Measurements from ENCODE around the gene U2SURP. TPM values are rescaled to one million over a fixed set of nuclear protein-coding genes. Genes with fewer than 3 reads are reported as not detected.
A peak's percentile ranks its signal among the peaks of the same experiment; 100 is the strongest.
"Not testable (repeated sequence)": the region's sequence is repeated elsewhere in the genome, so short reads cannot be mapped to it uniquely, and the experiment has no call there.

Gene U2SURP
- total RNA-seq, 2 donors from 2014 or later, result 142 to 183 TPM

GRCh38 chr3:142972092-142972753 lies 29.1 kb upstream of the U2SURP start:
- H3K27ac Mint-ChIP-seq, result no peak overlapping the region
- H3K9me3 Mint-ChIP-seq, result no peaks in the 10 kb centered on the region
- ATAC-seq (no peak), DNase-seq (ENCODE audit: low spot score in 2 of 2) (no peak)
- no peaks in the 10 kb centered on the region for H3K36me3 Mint-ChIP-seq

DNA sequence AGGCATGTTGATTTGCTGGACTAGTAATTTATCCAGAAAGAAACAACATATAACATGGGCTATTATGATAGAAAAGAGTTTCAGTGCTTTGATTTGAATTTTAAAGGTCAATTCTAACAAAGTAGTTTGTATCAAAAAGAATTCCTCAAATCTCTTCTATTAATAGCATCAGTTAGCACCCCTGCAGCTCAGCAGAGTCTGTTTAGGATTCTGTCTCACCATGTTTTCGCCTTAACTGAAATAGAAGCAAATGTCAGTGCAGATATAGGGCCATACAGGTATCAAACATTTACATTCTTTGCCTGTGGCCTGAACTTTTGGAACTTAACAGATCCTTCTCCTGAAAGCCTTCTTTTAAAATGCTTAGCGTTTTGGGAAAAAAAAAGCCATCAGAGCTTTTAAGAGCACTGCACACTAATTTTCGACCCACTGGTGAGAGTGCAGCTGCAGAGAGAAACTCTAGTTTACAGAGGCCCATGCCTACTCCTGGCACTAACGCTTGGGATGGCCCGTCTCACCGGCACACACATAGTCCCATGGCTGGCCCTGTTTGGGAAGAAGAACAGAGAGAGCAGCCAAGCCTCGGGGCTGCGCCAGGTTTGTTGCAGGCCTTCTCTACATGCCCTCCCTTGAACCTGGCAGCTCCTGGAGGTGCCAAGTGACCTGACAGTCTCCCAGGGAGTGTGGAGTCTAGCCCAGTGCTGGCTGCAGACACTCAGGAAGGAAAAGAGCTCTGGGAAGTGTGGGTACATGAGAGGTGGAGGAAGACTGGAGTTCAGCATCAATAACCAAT lies 28.0 kb upstream of the U2SURP start:
- ATAC-seq, result no peak
- no peak overlapping the region for H3K27ac Mint-ChIP-seq
- no peaks in the 10 kb centered on the region for H3K36me3 Mint-ChIP-seq
- H3K9me3 Mint-ChIP-seq, result no peaks in the 10 kb centered on the region
- DNase-seq (ENCODE audit: low spot score in 2 of 2), result no peak

DNA sequence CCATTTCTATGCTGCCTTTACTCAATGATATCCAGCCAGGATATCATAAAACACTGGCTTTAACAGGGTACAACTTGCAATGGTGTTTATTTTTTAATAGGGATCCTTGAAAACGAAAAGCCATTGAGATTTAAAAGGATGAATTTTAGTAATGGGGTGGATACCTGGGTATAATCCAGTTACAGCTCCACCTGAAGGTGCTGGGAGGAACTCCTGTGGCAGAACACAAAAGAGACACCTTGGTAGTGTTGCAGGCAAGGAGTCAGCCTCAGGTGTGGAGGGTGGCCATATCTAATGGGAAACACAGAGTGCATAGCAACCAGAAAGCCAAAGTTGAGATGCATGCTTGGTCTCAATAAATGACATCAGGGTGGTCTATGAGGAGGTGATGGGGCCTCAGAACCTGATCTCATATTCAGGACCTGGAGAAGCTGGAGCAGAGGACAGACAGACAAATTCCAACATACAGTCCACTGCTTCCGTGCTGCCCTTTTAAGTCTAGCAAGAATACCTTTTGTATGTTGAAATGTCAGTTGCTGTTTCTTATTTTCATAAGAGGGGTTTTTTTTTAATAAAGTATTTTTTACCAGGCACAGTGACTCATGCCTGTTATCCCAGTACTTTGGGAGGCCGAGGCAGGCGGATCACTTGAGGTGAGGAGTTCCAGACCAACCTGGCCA lies 25.9 kb upstream of the U2SURP start:
- no peak for DNase-seq (ENCODE audit: low spot score in 2 of 2)
- H3K36me3 Mint-ChIP-seq, result no peaks in the 10 kb centered on the region
- no peaks in the 10 kb centered on the region for H3K9me3 Mint-ChIP-seq
- ATAC-seq, result no peak
- H3K27ac Mint-ChIP-seq, result no peak overlapping the region

GRCh38 chr3:142976621-142977398 lies 24.6 kb upstream of the U2SURP start:
- Mint-ChIP-seq H3K36me3 (no peaks in the 10 kb centered on the region), H3K9me3 (no peaks in the 10 kb centered on the region), H3K27ac (no peak overlapping the region)
- ATAC-seq, result peak in 1 of 2 donors; percentile 20
- no peak for DNase-seq (ENCODE audit: low spot score in 2 of 2)

DNA sequence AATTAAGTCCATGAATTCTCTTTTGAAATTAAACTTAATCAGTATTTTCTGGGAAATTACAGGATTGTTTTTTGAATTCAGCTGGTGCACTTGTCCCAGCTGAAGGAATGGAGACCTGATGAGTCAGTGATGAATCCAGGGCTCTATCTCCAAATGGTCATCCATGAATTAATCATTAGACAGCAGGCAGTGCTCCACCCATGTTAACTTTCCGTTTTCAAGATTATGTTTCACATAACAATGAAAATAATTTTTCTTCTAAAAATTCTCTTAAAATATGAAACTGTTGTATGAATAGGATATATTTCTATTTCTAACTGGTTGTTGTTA lies 24.0 kb upstream of the U2SURP start:
- no peak for ATAC-seq
- no peaks in the 10 kb centered on the region for H3K36me3 Mint-ChIP-seq
- H3K9me3 Mint-ChIP-seq, result no peaks in the 10 kb centered on the region
- no peak for DNase-seq (ENCODE audit: low spot score in 2 of 2)
- H3K27ac Mint-ChIP-seq, result no peak overlapping the region

DNA sequence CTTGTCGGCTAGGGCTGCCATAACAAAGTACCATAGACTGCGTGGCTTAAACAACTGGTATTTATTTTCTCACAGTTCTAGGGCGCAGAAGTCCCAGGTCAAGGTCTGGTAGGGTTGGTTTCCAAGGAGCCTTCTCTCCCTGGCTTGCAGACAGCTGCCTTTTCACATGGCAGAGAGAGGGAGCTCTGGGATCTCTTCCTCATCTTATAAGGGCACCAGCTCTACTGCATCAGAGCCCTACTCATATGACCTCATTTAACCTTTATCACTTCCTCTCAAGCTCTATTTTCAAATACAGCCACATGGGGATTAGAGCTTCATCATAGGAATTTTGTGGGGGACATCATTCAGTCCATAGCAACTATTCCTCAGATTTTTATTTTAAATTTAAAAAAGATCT lies 20.3 kb upstream of the U2SURP start:
- Mint-ChIP-seq H3K36me3 (no peaks in the 10 kb centered on the region), H3K27ac (no peak overlapping the region), H3K9me3 (no peaks in the 10 kb centered on the region)
- ATAC-seq (no peak), DNase-seq (ENCODE audit: low spot score in 2 of 2) (no peak)

DNA sequence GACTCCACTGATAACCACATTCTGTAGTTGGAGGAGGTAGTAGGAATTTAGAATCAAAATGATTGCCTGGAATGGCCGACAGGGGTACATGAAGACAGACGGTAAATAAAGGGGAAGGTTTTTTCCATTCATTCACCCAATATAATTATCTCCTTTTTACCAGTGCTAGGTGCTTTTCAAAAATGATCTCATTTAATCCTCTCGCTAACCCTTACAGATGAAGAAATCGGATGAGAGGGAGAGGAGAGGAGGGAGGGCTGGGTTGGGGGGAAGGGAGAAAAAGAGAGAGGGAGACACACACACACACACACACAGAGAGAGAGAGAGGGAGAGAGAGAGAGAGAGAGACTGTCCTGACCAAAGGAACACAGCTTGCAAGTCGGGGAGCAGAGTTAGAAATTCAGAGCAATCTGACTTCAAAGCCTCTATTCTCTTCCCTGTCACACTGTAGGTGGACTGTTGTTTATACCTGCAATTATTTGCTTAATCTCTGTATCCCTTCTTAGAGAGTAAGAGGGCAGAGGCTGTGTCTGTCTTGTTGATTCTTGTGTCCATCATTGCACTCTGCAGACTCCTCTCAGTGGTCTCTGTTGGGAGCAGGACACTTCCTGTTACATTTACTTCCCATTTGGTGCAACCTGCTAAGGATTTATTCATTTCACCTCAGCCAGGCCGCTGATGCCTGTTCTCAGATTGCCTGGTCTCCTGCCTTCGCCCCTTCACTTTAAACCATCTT lies 19.2 kb upstream of the U2SURP start:
- DNase-seq (ENCODE audit: low spot score in 2 of 2) (no peak), ATAC-seq (no peak)
- H3K9me3 Mint-ChIP-seq, result no peaks in the 10 kb centered on the region
- H3K36me3 Mint-ChIP-seq, result no peaks in the 10 kb centered on the region
- H3K27ac Mint-ChIP-seq, result no peak overlapping the region

- Mint-ChIP-seq H3K36me3 (no peaks in the 10 kb centered on the region), H3K9me3 (no peaks in the 10 kb centered on the region)
Observed at GRCh38 chr3:142983318-142983717, 18.1 kb upstream of the U2SURP start.

DNA sequence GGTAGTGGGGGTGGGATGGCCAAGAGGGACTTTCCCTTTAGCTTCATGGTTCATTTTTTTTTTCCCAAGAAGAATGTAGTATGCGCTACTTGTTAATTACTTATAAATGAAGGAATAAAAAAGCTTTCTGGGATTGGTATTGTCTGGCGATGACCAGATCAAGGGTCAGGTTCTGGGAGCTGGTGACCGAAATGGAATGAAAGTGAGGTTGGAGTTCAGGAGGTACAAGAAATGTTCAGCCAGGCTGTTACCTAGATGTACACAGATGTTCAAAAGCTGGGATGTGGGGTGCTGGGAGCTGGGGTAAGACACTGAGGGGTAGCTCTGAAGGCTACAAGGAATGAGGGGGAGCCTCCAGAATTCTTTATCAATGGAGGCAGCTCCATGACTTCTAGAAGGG lies 17.1 kb upstream of the U2SURP start:
- H3K9me3 Mint-ChIP-seq, result no peaks in the 10 kb centered on the region
- no peaks in the 10 kb centered on the region for H3K36me3 Mint-ChIP-seq
- H3K27ac Mint-ChIP-seq, result no peak overlapping the region
- ATAC-seq (no peak), DNase-seq (ENCODE audit: low spot score in 2 of 2) (no peak)

More at GRCh38 chr3:142983318-142983717, 18.1 kb upstream of the U2SURP start:
- no peak for ATAC-seq
- DNase-seq (ENCODE audit: low spot score in 2 of 2), result no peak
- no peak overlapping the region for H3K27ac Mint-ChIP-seq

DNA sequence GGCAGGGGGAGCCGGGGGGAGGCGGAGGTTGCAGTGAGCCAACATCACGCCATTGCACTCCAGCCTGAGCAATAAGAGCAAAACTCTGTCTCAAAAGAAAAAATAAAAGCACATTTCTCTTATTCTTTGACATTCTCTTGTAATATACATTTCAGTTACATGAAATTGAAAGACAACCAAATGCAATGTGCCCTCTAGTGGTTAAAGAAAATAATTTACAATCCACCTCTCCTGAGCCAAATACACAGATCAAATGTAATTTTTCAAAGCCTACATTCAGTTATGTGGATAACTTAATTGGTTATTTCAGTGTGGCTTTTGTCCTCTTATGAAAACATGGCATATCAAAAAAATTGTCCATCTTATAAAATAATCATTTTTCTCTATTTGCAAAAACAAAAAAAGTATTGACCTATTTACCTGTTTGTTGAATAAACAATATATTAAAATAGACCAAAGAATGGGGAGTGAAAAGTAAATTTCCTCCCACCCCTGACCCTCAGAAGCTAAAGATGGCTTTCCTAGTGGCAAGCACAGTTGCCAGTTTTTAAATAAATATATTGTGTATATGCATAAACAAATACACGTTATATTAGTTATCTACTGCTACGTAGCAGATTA lies 14.2 kb upstream of the U2SURP start:
- Mint-ChIP-seq H3K27ac (no peak overlapping the region), H3K36me3 (no peaks in the 10 kb centered on the region), H3K9me3 (no peaks in the 10 kb centered on the region)
- DNase-seq (ENCODE audit: low spot score in 2 of 2), result no peak
- ATAC-seq, result peak in 1 of 2 donors; percentile 34

GRCh38 chr3:142987707-142988106 lies 13.7 kb upstream of the U2SURP start:
- ATAC-seq (no peak), DNase-seq (ENCODE audit: low spot score in 2 of 2) (no peak)
- H3K9me3 Mint-ChIP-seq, result no peaks in the 10 kb centered on the region
- H3K36me3 Mint-ChIP-seq, result no peaks in the 10 kb centered on the region
- no peak overlapping the region for H3K27ac Mint-ChIP-seq

DNA sequence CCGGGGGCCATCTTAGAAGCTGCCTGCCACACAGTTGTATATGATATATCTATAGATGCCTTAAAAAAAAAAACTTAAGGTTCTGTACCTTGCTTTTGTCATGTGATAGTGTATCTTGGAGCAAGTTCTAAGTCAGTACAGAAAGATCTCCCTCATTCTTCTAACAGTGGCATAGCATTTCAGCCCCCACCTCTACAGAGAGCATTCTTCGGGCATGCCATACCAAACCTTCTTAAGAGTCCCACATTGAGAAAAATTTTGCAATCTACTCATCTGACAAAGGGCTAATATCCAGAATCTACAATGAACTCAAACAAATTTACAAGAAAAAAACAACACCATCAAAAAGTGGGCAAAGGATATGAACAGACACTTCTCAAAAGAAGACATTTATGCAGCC lies 13.1 kb upstream of the U2SURP start:
- not testable (repeated sequence) for ATAC-seq; H3K36me3 Mint-ChIP-seq; H3K9me3 Mint-ChIP-seq; H3K27ac Mint-ChIP-seq; DNase-seq (ENCODE audit: low spot score in 2 of 2)

GRCh38 chr3:142988826-142989225 lies 12.5 kb upstream of the U2SURP start:
- H3K9me3 Mint-ChIP-seq; ATAC-seq; H3K36me3 Mint-ChIP-seq; DNase-seq (ENCODE audit: low spot score in 2 of 2); H3K27ac Mint-ChIP-seq: not testable (repeated sequence)

DNA sequence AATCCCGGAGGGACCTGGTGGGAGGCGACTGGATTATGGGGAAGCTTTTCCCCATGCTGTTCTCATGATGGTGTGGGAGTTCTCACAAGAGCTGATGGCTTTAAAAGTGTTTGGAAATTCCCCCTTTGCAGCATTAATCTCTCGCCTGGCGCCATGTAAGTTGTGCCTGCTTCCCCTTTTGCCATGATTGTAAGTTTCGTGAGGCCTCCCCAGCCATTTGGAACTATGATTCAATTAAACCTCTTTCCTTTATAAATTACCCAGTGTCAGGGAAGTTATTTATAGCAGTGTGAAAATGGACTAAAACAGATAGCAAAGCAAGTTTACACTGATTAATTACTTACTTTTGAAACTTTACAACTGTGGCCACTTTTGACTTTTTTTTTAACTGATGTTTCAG lies 10.6 kb upstream of the U2SURP start:
- Mint-ChIP-seq H3K27ac (no peak overlapping the region), H3K36me3 (no peaks in the 10 kb centered on the region), H3K9me3 (no peaks in the 10 kb centered on the region)
- DNase-seq (ENCODE audit: low spot score in 2 of 2), result no peak
- no peak for ATAC-seq

- no peak overlapping the region for H3K27ac Mint-ChIP-seq
- H3K9me3 Mint-ChIP-seq, result no peaks in the 10 kb centered on the region
- no peak for DNase-seq (ENCODE audit: low spot score in 2 of 2)
- H3K36me3 Mint-ChIP-seq, result no peaks in the 10 kb centered on the region
- no peak for ATAC-seq
Observed at GRCh38 chr3:142992323-142992722, 9.0 kb upstream of the U2SURP start.

DNA sequence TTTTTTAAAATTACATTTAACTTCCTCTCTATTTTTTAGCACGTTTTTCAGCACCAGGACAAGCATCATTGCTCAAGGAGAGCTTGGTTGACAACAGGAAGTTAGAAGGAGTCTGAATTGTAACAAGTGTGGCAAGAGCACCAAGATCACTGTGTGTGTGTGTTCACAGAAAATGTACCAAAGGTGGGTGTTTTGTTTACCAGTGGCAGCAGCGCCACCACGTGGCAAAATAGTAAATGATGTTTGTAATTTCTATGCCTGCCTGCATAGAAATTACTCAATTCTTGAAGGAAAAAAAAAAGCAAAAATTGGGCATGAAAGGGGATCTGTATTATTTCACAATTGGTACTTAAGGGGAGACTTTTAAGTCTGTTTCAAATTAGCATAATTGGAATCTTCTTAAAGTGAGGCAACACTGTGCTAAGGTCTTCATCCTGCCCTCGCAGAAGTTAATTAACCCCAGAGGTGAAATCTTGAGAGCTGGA lies 7.4 kb upstream of the U2SURP start:
- H3K36me3 Mint-ChIP-seq, result no peaks in the 10 kb centered on the region
- ATAC-seq, result peak; percentile 49 to 70
- H3K27ac Mint-ChIP-seq, result no peak overlapping the region
- H3K9me3 Mint-ChIP-seq, result no peaks in the 10 kb centered on the region
- peak in 1 of 2 donors; percentile 59 for DNase-seq (ENCODE audit: low spot score in 2 of 2)
